GM19193 (cell line): Measurements from ENCODE around the gene ABLIM1.

Experiments used
- POLR2A ChIP-seq: IDR thresholded peaks from 4 replicates; pipeline ENCODE4 v1.6.1; 2011; ENCODE audit not compliant: insufficient read depth, insufficient read length; ENCODE audit errors: extremely low read depth

The ABLIM1 gene

DNA sequence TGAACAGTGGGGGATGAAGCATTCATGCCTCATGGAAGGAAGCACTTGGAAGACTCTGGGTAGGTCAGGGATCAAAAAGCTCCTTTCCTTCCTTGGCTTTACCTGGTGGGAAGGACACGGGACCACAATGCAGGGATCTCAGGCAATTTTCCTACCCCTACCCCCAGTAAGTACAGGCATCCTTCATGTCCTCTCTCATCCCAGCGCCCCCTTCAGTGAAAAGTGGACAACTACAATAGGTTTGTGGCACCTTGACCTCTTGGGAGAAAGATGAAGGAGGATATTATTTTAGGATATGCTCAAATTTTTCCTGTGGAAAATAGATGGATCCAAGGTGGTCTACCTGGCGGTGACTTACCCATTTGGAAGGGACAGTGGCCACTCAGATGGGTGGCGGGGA lies 270.3 kb downstream of the ABLIM1 start:
- no peak for TF ChIP-seq POLR2A

DNA sequence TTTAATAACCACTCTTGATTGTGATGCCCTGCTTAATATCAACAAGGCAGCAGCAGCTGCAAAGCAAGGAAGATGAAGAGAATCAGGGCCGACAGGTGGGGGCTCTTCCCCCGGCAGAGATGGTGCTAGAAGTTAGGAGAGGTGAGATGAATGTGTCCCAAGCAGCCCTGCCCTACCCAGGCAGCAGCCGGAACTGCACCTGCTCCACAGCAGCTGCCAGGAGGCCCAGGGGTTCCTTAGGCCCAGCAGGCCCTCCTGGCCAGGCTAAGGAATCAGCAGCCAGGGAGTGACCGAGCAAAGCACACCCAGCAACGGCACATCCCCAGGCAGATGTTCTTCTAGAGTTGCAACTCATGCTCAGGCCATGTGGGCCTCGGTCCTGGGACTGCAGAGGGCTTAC lies 271.6 kb downstream of the ABLIM1 start:
- no peak for TF ChIP-seq POLR2A

- no peak for TF ChIP-seq POLR2A
Measured at GRCh38 chr10:114385557-114385956, 272.5 kb downstream of the ABLIM1 start.

- TF ChIP-seq POLR2A, result no peak
Measured at GRCh38 chr10:114384601-114385000, 273.5 kb downstream of the ABLIM1 start.

- TF ChIP-seq POLR2A, result no peak
Measured at GRCh38 chr10:114384181-114384580, 273.9 kb downstream of the ABLIM1 start.
